DMS53 treated with DMSO at 0.1 percent for 48 hours (cell line): ENCODE data around the gene TBC1D3B.
"Not testable (repeated sequence)": the region's sequence is repeated elsewhere in the genome, so short reads cannot be mapped to it uniquely, and the experiment has no call there.

ENCODE experiments used
- DNase-seq: peaks from one replicate; lab custom pipeline; 2025; ENCODE audit not compliant: unreplicated experiment; lab: John Stamatoyannopoulos, UW

Gene TBC1D3B

GRCh38 chr17:36131421-36131820, 45.0 kb downstream of the TBC1D3B start:
- no peak for DNase-seq

- DNase-seq, result no peak
Measured at GRCh38 chr17:36130346-36130745, 46.1 kb downstream of the TBC1D3B start.

DNA sequence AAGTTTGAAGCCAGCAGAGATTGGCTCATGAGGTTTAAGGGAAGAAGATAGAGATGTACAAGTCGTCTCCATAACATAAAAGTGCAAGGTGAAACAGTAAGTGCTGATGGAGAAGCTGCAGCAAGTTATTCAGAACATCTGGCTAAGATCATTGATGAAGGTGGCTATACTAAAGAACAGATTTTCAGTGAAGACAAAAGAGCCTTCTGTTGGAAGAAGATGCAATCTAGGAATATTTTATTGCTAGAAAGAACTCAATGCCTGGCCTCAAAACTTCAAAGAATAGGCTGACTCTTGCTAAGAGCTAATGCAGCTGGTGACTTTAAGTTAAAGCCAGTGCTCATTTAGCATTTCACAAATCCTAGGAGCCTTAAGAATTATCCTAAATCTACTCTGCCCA, 46.8 kb downstream of the TBC1D3B start:
- no peak for DNase-seq

- DNase-seq, result no peak
Measured at GRCh38 chr17:36128411-36128978, 47.9 kb downstream of the TBC1D3B start.

- DNase-seq, result no peak
Measured at GRCh38 chr17:36127911-36128310, 48.5 kb downstream of the TBC1D3B start.

DNA sequence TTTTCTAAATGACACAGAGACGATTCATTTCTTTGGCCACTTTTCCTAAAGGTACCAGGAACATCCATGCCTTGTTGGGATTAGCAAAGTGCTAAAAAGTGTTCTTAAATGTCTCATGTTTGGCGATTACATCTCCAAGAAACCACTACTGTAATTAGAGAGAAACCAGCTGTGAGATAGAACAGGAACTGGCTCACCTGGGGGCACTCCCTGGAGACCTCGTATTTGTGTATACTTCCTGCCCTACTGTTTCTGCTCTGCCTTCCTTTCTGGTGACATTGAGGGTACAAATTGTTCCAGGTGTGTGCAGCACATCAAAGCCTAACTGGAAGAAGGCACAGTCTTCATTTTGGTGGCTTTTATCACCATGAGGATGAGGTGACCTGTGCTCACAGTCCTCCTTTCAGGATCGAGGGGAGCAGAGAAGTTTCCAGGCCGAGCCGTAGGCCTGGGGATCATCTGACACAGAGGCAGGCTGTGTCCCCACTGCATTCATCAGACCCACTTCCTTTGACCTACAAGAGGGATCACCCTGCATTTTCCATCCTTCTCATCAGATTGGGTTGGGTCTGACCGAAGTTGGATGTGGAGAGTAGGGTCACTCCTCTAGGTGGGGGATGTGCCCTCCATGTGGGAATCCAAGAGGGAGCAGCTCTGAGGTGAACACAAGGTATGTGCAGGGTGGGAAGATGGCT, 49.1 kb downstream of the TBC1D3B start:
- no peak for DNase-seq

DNA sequence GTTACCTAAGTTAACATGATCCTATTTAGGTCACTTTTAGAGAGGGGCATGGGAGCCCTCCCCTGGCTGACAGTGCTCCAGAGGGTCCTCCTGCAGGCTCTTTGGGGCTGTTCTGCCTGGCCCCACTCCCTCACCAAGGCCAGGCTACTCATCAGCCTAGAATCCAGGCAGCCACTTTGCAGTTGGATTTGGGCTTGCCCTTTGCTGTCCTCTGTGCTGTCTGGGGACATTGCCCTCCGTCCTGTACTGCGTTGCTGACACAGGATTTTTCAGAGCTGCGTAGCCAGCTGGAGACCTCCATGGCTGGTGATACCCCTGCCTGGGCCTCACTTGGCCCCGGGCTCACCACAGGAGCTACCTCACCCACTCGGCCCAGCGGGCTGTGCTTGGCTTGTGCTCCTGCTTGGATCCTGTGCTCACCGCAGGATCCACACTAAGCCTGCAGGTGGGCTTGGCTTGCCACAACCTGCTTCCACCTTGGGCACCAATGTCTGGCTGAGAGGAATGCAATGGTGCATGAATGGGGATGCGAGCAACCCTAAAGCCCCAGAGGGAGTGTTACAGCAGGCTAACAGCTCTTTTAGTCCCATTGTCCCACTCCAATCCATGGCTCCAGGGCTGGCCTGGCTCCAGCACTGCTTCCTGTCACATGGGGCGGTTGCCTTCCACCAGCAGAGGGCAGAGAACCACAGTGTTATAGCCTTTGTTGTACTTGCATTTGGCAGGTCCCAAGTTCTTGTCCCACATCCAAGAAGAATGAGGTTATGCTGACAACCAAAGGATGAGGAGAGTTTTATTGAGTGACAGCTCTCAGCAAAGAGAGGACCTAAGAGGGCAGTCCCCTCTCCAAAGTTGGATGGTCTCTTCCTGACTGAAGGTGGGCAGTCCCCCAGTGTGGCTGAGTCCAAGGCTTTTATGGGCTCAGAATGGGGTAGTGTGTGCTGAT, 51.3 kb downstream of the TBC1D3B start:
- peak; percentile 15 for DNase-seq

DNA sequence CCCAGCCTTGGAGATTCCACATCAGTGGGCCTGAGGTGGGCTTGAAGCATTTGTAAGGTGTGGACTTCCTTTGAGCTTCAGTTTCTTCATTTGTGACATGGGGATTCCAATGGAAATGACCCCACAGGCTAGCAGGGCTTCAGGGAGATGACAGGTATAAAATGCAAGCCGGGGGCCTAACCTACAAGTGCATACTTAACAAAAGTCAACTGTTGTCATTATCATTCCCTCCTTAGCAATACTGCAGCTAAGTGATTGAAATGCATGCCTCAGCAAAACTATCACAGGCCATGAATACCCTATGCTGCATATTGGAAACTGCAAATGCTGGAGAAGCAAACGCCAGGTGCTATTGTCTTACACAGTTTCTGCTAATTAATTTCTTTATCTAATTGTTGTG, 53.0 kb downstream of the TBC1D3B start:
- DNase-seq, result no peak

- not testable (repeated sequence) for DNase-seq
Measured at GRCh38 chr17:36121099-36121498, 55.3 kb downstream of the TBC1D3B start.

DNA sequence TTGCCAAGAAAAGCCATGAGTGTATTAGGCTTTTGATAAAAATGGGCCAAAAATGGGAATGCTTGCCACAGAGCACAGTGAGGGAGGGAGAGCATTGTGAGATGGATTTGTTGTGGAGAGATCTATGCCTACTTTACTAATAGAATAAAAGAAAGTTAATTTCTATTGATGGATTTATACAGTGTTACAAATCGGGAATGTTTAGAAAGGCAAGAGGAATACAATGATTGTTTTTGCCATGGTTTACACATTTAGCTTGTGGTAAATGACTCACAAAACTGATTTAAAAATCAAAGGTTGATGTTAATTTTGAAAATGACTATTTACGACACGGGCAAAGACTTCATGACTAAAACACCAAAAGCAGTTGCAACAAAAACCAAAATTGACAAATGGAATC, 56.2 kb downstream of the TBC1D3B start:
- DNase-seq, result no peak

DNA sequence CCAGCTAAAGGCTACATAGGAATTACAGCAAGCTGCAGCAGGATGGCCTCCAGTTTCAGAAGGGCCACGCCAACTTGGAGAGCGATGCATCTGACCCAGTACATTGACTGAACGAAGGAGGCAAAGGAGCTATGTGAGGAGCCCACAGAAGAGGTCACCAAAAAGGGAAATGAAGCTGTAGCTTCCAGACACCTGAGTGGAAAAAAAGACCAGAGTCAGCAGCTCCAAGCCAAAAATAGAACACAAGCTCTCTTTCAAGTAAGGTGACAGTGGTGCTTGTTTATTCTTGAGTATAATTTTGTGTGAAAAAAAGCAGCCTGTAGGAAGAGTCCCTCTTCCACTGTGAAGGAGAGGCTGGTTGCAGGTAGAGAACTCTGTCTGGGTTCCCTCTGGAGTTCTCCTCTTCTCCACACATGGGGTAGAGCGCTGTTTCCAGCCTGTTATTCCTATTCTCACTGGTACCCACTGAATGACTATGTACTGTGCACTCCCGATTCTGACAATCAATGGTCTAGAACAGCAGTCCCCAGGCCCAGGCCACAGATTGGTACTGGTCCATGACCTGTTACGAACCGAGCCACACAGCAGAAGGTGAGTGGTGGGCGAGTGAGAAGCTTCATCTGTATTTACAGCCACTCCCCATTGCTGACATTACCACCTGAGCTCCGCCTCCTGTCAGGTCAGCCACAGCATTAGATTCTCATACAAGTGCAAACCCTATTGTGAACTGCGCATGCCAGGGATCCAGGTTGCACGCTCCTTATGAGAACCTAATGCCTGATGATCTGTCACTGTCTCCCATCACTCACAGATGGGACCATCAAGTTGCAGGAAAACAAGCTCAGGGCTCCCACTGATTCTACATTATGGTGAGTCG, 57.7 kb downstream of the TBC1D3B start:
- no peak for DNase-seq

GRCh38 chr17:36117505-36118382, 58.7 kb downstream of the TBC1D3B start:
- no peak for DNase-seq
